Measurements from ENCODE around the gene EFCAB13. TPM values are rescaled to one million over a fixed set of nuclear protein-coding genes. Genes with fewer than 3 reads are reported as not detected.

Gene EFCAB13
- total RNA-seq, 1 experiment from 2014 or later = 1.4 TPM

- Mint-ChIP-seq H3K36me3 (ENCODE audit: insufficient read depth, unreplicated experiment) (no peaks in the 10 kb centered on the region), H3K27me3 (ENCODE audit: insufficient read depth, unreplicated experiment) (no peaks in the 10 kb centered on the region), H3K4me3 (ENCODE audit: unreplicated experiment) (no peak overlapping the region), H3K27ac (ENCODE audit: low read depth, unreplicated experiment) (no peak overlapping the region), H3K9me3 (ENCODE audit: unreplicated experiment) (no peaks in the 10 kb centered on the region), H3K4me1 (ENCODE audit: insufficient read depth, unreplicated experiment) (peaks cover 28% of the 10 kb centered on the region)
- TF ChIP-seq CTCF (IDR thresholded peaks at IDR 0.05; ENCODE audit: unreplicated experiment) = no peak
- ChIA-PET POLR2A (interaction anchor here (0.6 to 0.7 kb wide), 2 partner anchors 29 to 93 kb away, joined by 3 read pairs; no protein-coding TSS in a partner anchor), CTCF (interaction anchor here (0.6 to 1.0 kb wide), 3 partner anchors 14 to 73 kb away, joined by 3 to 5 read pairs (median 3); no protein-coding TSS in a partner anchor)
- intact Hi-C loops (cut with micrococcal nuclease) = no loop called here
- no peak for DNase-seq (ENCODE audit: unreplicated experiment)
- no TSS peak for BruUV-seq (replicated peaks)
Observed at GRCh38 chr17:47301831-47302230, 21.9 kb upstream of the EFCAB13 start.

- POLR2A ChIA-PET = no interaction called here
- H3K36me3 Mint-ChIP-seq (ENCODE audit: insufficient read depth, unreplicated experiment) = no peaks in the 10 kb centered on the region
- H3K4me1 Mint-ChIP-seq (ENCODE audit: insufficient read depth, unreplicated experiment) = peaks cover 21% of the 10 kb centered on the region
- H3K9me3 Mint-ChIP-seq (ENCODE audit: unreplicated experiment) = no peaks in the 10 kb centered on the region
- intact Hi-C loops (cut with micrococcal nuclease) = no loop called here
- no TSS peak for BruUV-seq (replicated peaks)
- no peaks in the 10 kb centered on the region for H3K27me3 Mint-ChIP-seq (ENCODE audit: insufficient read depth, unreplicated experiment)
- H3K4me3 Mint-ChIP-seq (ENCODE audit: unreplicated experiment) = no peak overlapping the region
- CTCF ChIA-PET = interaction anchor here (0.7 kb wide), 1 partner anchor 303 kb away, joined by 4 read pairs; no protein-coding TSS in a partner anchor
- H3K27ac Mint-ChIP-seq (ENCODE audit: low read depth, unreplicated experiment) = no peak overlapping the region
- TF ChIP-seq CTCF (IDR thresholded peaks at IDR 0.05; ENCODE audit: unreplicated experiment) = no peak
- DNase-seq (ENCODE audit: unreplicated experiment) = no peak
Observed at GRCh38 chr17:47304186-47304585, 19.6 kb upstream of the EFCAB13 start.

GRCh38 chr17:47305302-47305923, 18.3 kb upstream of the EFCAB13 start:
- H3K4me3 Mint-ChIP-seq (ENCODE audit: unreplicated experiment) = no peak overlapping the region
- intact Hi-C loops (cut with micrococcal nuclease) = loop anchor here (1.0 kb wide), 1 partner anchor 26 kb away; no protein-coding TSS in a partner anchor
- ChIA-PET POLR2A (interaction anchor here (0.6 to 1.6 kb wide), 9 partner anchors 9 to 235 kb away, joined by 3 to 7 read pairs (median 3); partner anchors contain the start of gene CDC27), CTCF (interaction anchor here (0.7 to 2.0 kb wide), 3 partner anchors 11 to 76 kb away, joined by 3 to 12 read pairs (median 3); no protein-coding TSS in a partner anchor)
- no peak for TF ChIP-seq CTCF (IDR thresholded peaks at IDR 0.05; ENCODE audit: unreplicated experiment)
- no TSS peak for BruUV-seq (replicated peaks)
- no peaks in the 10 kb centered on the region for H3K9me3 Mint-ChIP-seq (ENCODE audit: unreplicated experiment)
- peaks cover 21% of the 10 kb centered on the region for H3K4me1 Mint-ChIP-seq (ENCODE audit: insufficient read depth, unreplicated experiment)
- DNase-seq (ENCODE audit: unreplicated experiment) = peak; percentile 89
- no peaks in the 10 kb centered on the region for H3K36me3 Mint-ChIP-seq (ENCODE audit: insufficient read depth, unreplicated experiment)
- no peaks in the 10 kb centered on the region for H3K27me3 Mint-ChIP-seq (ENCODE audit: insufficient read depth, unreplicated experiment)
- peak overlapping the region; percentile 29 for H3K27ac Mint-ChIP-seq (ENCODE audit: low read depth, unreplicated experiment)

GRCh38 chr17:47310186-47310733, 13.5 kb upstream of the EFCAB13 start:
- Mint-ChIP-seq H3K27ac (ENCODE audit: low read depth, unreplicated experiment) (no peak overlapping the region), H3K4me3 (ENCODE audit: unreplicated experiment) (no peak overlapping the region), H3K9me3 (ENCODE audit: unreplicated experiment) (no peaks in the 10 kb centered on the region), H3K4me1 (ENCODE audit: insufficient read depth, unreplicated experiment) (peaks cover 8% of the 10 kb centered on the region), H3K36me3 (ENCODE audit: insufficient read depth, unreplicated experiment) (peaks cover 6% of the 10 kb centered on the region), H3K27me3 (ENCODE audit: insufficient read depth, unreplicated experiment) (no peaks in the 10 kb centered on the region)
- BruUV-seq (replicated peaks) = no TSS peak
- intact Hi-C loops (cut with micrococcal nuclease) = loop anchor here (10.0 kb wide), 1 partner anchor 365 kb away; no protein-coding TSS in a partner anchor
- no peak for TF ChIP-seq CTCF (IDR thresholded peaks at IDR 0.05; ENCODE audit: unreplicated experiment)
- ChIA-PET CTCF (interaction anchor here (1.1 to 2.4 kb wide), 3 partner anchors 77 to 81 kb away, joined by 3 to 7 read pairs (median 4); no protein-coding TSS in a partner anchor), POLR2A (no interaction called here)
- no peak for DNase-seq (ENCODE audit: unreplicated experiment)

Data from MCF 10A (cell line).